IMR-90 (cell line): Measurements from ENCODE around the gene LIPJ.

Source experiments
- CEBPB ChIP-seq: IDR thresholded peaks from 2 replicates; pipeline ENCODE4 v1.6.1; 2012; ENCODE audit warnings: low read depth, low read length, improper control_type of control experiment
- CTCF ChIP-seq: conservative IDR thresholded peaks from 2 replicates; pipeline ENCODE4 v1.5.1; 2012; ENCODE audit warnings: mild to moderate bottlenecking, low read depth, low read length, improper control_type of control experiment
- POLR2A ChIP-seq: IDR thresholded peaks from 2 replicates; pipeline ENCODE4 v1.6.1; 2012; ENCODE audit warnings: mild to moderate bottlenecking, low read depth, low read length
- SMC3 ChIP-seq: fragments of 150-350 bp; IDR thresholded peaks from 2 replicates; pipeline ENCODE4 v1.6.1; 2016; ENCODE audit warnings: low read depth, mild to moderate bottlenecking, antibody characterized with exemption, low read length, moderate library complexity

- TF ChIP-seq SMC3: no peak
- TF ChIP-seq CTCF: no peak
- no peak for TF ChIP-seq POLR2A
- TF ChIP-seq CEBPB: no peak
These were observed 29.9 kb downstream of the LIPJ start for GRCh38 chr10:88616250-88616977.
